ENCODE results near the gene FBXL14.

Gene FBXL14

GRCh38 chr12:1582709-1583050 is 11.7 kb downstream of the FBXL14 start:
- no peak for TF ChIP-seq CTCF (IDR thresholded peaks at IDR 0.05; ENCODE audit: insufficient read depth, low read length, poor library complexity, severe bottlenecking)
- no peaks in the 10 kb centered on the region for H3K36me3 ChIP-seq (ENCODE audit: control insufficient read depth, insufficient read depth, low read length)
- no peak for DNase-seq (ENCODE audit: extremely low read depth, insufficient read length)
- no peak overlapping the region for H3K4me3 ChIP-seq (replicated peaks; ENCODE audit: low read depth, low read length)
- H3K27me3 ChIP-seq (replicated peaks; ENCODE audit: control insufficient read depth, insufficient read depth, low read length), result no peaks in the 10 kb centered on the region

GRCh38 chr12:1581973-1582708 is 12.2 kb downstream of the FBXL14 start:
- DNase-seq (ENCODE audit: extremely low read depth, insufficient read length), result no peak
- no peak for TF ChIP-seq CTCF (IDR thresholded peaks at IDR 0.05; ENCODE audit: insufficient read depth, low read length, poor library complexity, severe bottlenecking)
- H3K36me3 ChIP-seq (ENCODE audit: control insufficient read depth, insufficient read depth, low read length), result no peaks in the 10 kb centered on the region
- no peaks in the 10 kb centered on the region for H3K27me3 ChIP-seq (replicated peaks; ENCODE audit: control insufficient read depth, insufficient read depth, low read length)
- H3K4me3 ChIP-seq (replicated peaks; ENCODE audit: low read depth, low read length), result no peak overlapping the region

- Histone ChIP-seq H3K27me3 (replicated peaks; ENCODE audit: control insufficient read depth, insufficient read depth, low read length) (no peaks in the 10 kb centered on the region), H3K4me3 (replicated peaks; ENCODE audit: low read depth, low read length) (no peak overlapping the region), H3K36me3 (ENCODE audit: control insufficient read depth, insufficient read depth, low read length) (no peaks in the 10 kb centered on the region)
- DNase-seq (ENCODE audit: extremely low read depth, insufficient read length), result no peak
- TF ChIP-seq CTCF (IDR thresholded peaks at IDR 0.05; ENCODE audit: insufficient read depth, low read length, poor library complexity, severe bottlenecking), result no peak
These were observed 13.9 kb downstream of the FBXL14 start for GRCh38 chr12:1580526-1580925.

- DNase-seq (ENCODE audit: extremely low read depth, insufficient read length), result no peak
- Histone ChIP-seq H3K4me3 (replicated peaks; ENCODE audit: low read depth, low read length) (no peak overlapping the region), H3K36me3 (ENCODE audit: control insufficient read depth, insufficient read depth, low read length) (no peaks in the 10 kb centered on the region), H3K27me3 (replicated peaks; ENCODE audit: control insufficient read depth, insufficient read depth, low read length) (no peaks in the 10 kb centered on the region)
- no peak for TF ChIP-seq CTCF (IDR thresholded peaks at IDR 0.05; ENCODE audit: insufficient read depth, low read length, poor library complexity, severe bottlenecking)
These were observed 14.5 kb downstream of the FBXL14 start for GRCh38 chr12:1579651-1580435.

- TF ChIP-seq CTCF (IDR thresholded peaks at IDR 0.05; ENCODE audit: insufficient read depth, low read length, poor library complexity, severe bottlenecking), result no peak
- Histone ChIP-seq H3K4me3 (replicated peaks; ENCODE audit: low read depth, low read length) (no peak overlapping the region), H3K36me3 (ENCODE audit: control insufficient read depth, insufficient read depth, low read length) (no peaks in the 10 kb centered on the region), H3K27me3 (replicated peaks; ENCODE audit: control insufficient read depth, insufficient read depth, low read length) (no peaks in the 10 kb centered on the region)
- no peak for DNase-seq (ENCODE audit: extremely low read depth, insufficient read length)
These were observed 17.8 kb downstream of the FBXL14 start for GRCh38 chr12:1576410-1577241.
